ENCODE data around the gene ELK3.

DNA sequence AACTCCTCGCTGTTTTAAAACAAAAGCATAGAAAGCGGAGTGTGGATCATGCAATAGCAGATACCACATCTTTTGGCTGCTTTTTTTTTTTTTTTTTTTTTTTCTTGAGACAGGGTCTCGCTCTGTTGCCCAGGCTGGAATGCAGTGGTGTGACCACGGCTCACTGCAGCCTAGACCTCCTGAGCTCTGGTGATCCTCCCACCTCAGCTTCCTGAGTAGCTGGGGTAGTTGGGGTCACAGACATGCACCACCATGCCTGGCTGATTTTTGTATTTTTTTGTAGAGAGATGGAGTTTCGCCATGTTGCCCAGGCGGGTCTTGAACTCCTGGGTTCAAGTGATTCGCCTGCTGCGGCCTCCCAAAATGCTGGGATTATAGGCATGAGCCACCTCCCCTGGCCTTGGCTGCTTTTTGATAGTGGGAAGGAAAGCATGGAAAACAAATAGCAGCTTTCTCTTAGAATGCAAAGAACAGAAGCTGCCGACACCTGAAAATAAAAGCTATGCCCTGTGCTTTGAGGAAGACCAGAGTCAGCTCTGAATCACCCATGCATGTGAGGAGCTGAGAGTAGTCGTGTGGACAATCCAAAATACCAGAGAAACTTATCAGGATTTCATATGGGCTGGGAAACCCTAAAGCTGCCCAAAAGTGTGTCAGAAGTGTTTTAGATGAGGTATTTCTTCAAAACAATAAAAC lies 3.6 kb upstream of the ELK3 start:
- TF ChIP-seq EZH2phosphoT487 (IDR thresholded peaks at IDR 0.05) = no peak
- TF ChIP-seq, protein P1, sequence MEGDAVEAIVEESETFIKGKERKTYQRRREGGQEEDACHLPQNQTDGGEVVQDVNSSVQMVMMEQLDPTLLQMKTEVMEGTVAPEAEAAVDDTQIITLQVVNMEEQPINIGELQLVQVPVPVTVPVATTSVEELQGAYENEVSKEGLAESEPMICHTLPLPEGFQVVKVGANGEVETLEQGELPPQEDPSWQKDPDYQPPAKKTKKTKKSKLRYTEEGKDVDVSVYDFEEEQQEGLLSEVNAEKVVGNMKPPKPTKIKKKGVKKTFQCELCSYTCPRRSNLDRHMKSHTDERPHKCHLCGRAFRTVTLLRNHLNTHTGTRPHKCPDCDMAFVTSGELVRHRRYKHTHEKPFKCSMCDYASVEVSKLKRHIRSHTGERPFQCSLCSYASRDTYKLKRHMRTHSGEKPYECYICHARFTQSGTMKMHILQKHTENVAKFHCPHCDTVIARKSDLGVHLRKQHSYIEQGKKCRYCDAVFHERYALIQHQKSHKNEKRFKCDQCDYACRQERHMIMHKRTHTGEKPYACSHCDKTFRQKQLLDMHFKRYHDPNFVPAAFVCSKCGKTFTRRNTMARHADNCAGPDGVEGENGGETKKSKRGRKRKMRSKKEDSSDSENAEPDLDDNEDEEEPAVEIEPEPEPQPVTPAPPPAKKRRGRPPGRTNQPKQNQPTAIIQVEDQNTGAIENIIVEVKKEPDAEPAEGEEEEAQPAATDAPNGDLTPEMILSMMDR (IDR thresholded peaks at IDR 0.05) = no peak
- TF ChIP-seq EZH2 (IDR thresholded peaks at IDR 0.05) = no peak
